CD8-positive, alpha-beta memory T cell (primary cell): ENCODE results near the gene RTTN. TPM values are rescaled to one million over a fixed set of nuclear protein-coding genes. Genes with fewer than 3 reads are reported as not detected.
A peak's percentile ranks its signal among the peaks of the same experiment; 100 is the strongest.

ENCODE experiments used
- CTCF ChIA-PET: fragments of 350-600 bp; sonication (Branson Sonifier 250); formaldehyde crosslinking; loops from one replicate; lab custom pipeline; 2021; ENCODE audit warnings: antibody characterized with exemption; lab: Charles Lee
- POLR2A ChIA-PET: fragments of 350-600 bp; sonication (Branson Sonifier 250); formaldehyde crosslinking; loops from one replicate; lab custom pipeline; 2021; ENCODE audit warnings: antibody characterized with exemption; lab: Charles Lee
- DNase-seq, 5 donors: peaks; one replicate each; pipeline versions ENCODE4 v3.0.0 to v3.0.0-alpha.2; 2020 to 2022; ENCODE audit warnings: mixed read lengths in 1 of 5
- H3K27ac ChIP-seq: one replicate; pipeline ENCODE4 v1.7.0; 2013; ENCODE audit warnings: low read depth, mild to moderate bottlenecking, low read length, moderate library complexity
- H3K27me3 ChIP-seq: 2 replicates; pipeline ENCODE4 v1.7.0; 2013; ENCODE audit warnings: low read length, mild to moderate bottlenecking; ENCODE audit not compliant: insufficient read depth, poor library complexity, severe bottlenecking
- H3K36me3 ChIP-seq: 2 replicates; pipeline ENCODE4 v1.7.0; 2013; ENCODE audit warnings: mild to moderate bottlenecking, low read length, moderate library complexity; ENCODE audit not compliant: insufficient read depth
- H3K4me1 ChIP-seq: 2 replicates; pipeline ENCODE4 v1.7.0; 2013; ENCODE audit warnings: mild to moderate bottlenecking, low read length, moderate library complexity; ENCODE audit not compliant: insufficient read depth
- H3K4me3 ChIP-seq: 2 replicates; pipeline ENCODE4 v1.7.0; 2013; ENCODE audit warnings: mild to moderate bottlenecking, low read length
- H3K9me3 ChIP-seq: 2 replicates; pipeline ENCODE4 v1.7.0; 2013; ENCODE audit warnings: mild to moderate bottlenecking, low read length
- H3K27ac Mint-ChIP-seq, 8 donors: one replicate each; pipeline ENCODE4 v1.8.0; 2020 to 2021; ENCODE audit warnings: mixed read lengths in 8 of 8, mild to moderate bottlenecking in 6 of 8, inconsistent platforms in 3 of 8, moderate library complexity in 3 of 8
- H3K27me3 Mint-ChIP-seq, 2 donors: one replicate each; pipeline ENCODE4 v1.8.0; 2020 to 2021; ENCODE audit warnings: mixed read lengths in 2 of 2, mild to moderate bottlenecking in 1 of 2, moderate library complexity in 1 of 2
- H3K36me3 Mint-ChIP-seq, 3 donors: one replicate each; pipeline ENCODE4 v1.8.0; 2020 to 2021; ENCODE audit warnings: mixed read lengths in 3 of 3, inconsistent platforms in 1 of 3, mild to moderate bottlenecking in 1 of 3
- H3K4me1 Mint-ChIP-seq, 3 donors: one replicate each; pipeline ENCODE4 v1.8.0; 2020 to 2021; ENCODE audit warnings: mixed read lengths in 3 of 3, inconsistent platforms in 1 of 3, mild to moderate bottlenecking in 1 of 3
- H3K4me3 Mint-ChIP-seq, 7 donors: one replicate each; pipeline ENCODE4 v1.8.0; 2020 to 2021; ENCODE audit warnings: mixed read lengths in 7 of 7, mild to moderate bottlenecking in 6 of 7, moderate library complexity in 4 of 7, inconsistent platforms in 2 of 7
- H3K9me3 Mint-ChIP-seq, 5 donors: one replicate each; pipeline ENCODE4 v1.8.0; 2020 to 2022; ENCODE audit warnings: mixed read lengths in 5 of 5, mild to moderate bottlenecking in 3 of 5, moderate library complexity in 2 of 5, inconsistent platforms in 1 of 5
- polyA plus RNA-seq: library from polyadenylated mRNA; unstranded; fragments of 300-500 nt; fragmentation: Illumina TruSeq; gene quantifications from one replicate; pipeline ENCODE4 v1.2.3, GENCODE V29; 2021
- total RNA-seq, 2 experiments: library from RNA; stranded (reverse); gene quantifications; one replicate each; pipeline ENCODE4 v1.2.3, GENCODE V29; 2021

RTTN gene
- total and polyA plus RNA-seq, 3 experiments from 2014 or later, result 3.2 to 26.6 (median 24.7) TPM

DNA sequence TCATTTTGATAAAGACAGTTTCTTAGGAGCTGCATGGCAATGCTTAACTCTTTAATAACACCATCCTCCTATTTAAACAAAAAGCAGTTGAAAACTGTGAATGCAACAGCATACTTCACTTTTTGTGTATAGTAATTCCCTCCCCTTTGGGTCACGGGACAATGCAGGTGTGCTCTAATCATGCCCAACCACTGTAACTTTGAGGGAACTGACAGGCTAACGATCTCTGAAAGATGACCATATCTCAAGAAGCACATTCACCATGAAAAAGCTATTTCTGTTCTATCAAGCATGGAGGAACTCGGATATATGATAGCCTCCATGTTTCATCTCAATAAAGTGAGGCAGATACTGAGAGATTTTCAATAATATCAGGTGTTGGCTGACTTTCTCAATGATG lies 176.8 kb downstream of the RTTN start:
- Mint-ChIP-seq H3K27me3 (no peaks in the 10 kb centered on the region), H3K4me1 (peaks cover 0 to 5% (median 0%) of the 10 kb centered on the region in 3 donors), H3K27ac (no peak overlapping the region), H3K4me3 (no peak overlapping the region), H3K9me3 (no peaks in the 10 kb centered on the region), H3K36me3 (peaks cover 29 to 60% (median 35%) of the 10 kb centered on the region in 3 donors)
- ChIA-PET CTCF (interaction anchor here (0.8 kb wide), 1 partner anchor 24 kb away, joined by 3 read pairs; no protein-coding TSS in a partner anchor), POLR2A (no interaction called here)
- H3K4me1 ChIP-seq, result no peaks in the 10 kb centered on the region
- no peaks in the 10 kb centered on the region for H3K27me3 ChIP-seq
- peaks cover 6% of the 10 kb centered on the region for H3K36me3 ChIP-seq
- no peak overlapping the region for H3K4me3 ChIP-seq
- no peak overlapping the region for H3K27ac ChIP-seq
- no peak for DNase-seq
- H3K9me3 ChIP-seq, result no peaks in the 10 kb centered on the region

DNA sequence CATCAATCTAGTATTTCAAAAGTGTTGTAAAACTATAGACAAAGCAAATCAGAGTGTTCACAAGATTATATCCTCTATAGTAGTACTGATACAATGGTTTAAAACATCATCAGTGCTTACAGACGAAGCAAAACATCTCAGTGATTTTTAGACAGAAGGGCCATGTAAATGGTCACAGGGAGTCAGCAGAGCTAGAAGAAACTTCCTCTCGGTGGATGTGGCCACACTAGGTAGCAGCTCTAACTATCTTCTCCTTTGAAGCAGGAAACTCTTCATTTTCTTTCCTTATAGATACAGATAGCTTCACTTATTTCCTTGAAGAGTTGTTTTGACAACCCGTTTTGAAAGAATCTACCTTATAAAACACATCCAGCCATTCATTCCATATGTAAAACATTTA lies 177.4 kb downstream of the RTTN start:
- Mint-ChIP-seq H3K27ac (no peak overlapping the region), H3K27me3 (no peaks in the 10 kb centered on the region), H3K36me3 (peaks cover 31 to 65% (median 32%) of the 10 kb centered on the region in 3 donors), H3K4me3 (no peak overlapping the region), H3K4me1 (peaks cover 0 to 5% (median 0%) of the 10 kb centered on the region in 3 donors), H3K9me3 (no peaks in the 10 kb centered on the region)
- POLR2A ChIA-PET, result no interaction called here
- DNase-seq, result no peak
- CTCF ChIA-PET, result interaction anchor here (0.8 kb wide), 1 partner anchor 25 kb away, joined by 3 read pairs; no protein-coding TSS in a partner anchor
- Histone ChIP-seq H3K4me1 (no peaks in the 10 kb centered on the region), H3K27me3 (no peaks in the 10 kb centered on the region), H3K36me3 (peaks cover 6% of the 10 kb centered on the region), H3K27ac (no peak overlapping the region), H3K4me3 (no peak overlapping the region), H3K9me3 (no peaks in the 10 kb centered on the region)

DNA sequence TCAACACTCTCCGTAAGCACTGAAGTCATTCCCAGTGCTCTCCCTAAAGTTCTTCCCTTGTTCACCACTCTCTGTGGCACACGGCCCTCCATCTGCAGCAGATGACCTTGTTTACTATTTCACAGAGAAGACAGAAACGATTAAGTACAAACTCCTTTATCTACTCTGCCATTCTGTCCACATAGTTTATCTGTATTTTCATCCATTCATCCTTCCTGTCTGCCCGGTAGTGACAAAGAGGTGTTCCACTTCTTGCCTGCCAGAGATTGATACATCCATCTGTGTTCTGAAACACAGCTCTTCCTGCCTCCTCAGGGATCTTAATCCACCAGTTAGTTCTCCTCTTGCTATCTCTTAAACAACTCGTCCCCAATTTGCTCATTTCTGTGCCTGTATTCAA lies 179.9 kb downstream of the RTTN start:
- no peak overlapping the region for H3K27ac Mint-ChIP-seq
- H3K36me3 ChIP-seq, result peaks cover 6% of the 10 kb centered on the region
- no peak overlapping the region for H3K27ac ChIP-seq
- peaks cover 36 to 71% (median 38%) of the 10 kb centered on the region in 3 donors for H3K36me3 Mint-ChIP-seq
- no peak for DNase-seq
- CTCF ChIA-PET, result no interaction called here
- H3K4me3 Mint-ChIP-seq, result no peak overlapping the region
- POLR2A ChIA-PET, result no interaction called here
- peaks cover 0 to 5% (median 0%) of the 10 kb centered on the region in 3 donors for H3K4me1 Mint-ChIP-seq
- no peaks in the 10 kb centered on the region for H3K27me3 Mint-ChIP-seq
- H3K9me3 ChIP-seq, result no peaks in the 10 kb centered on the region
- no peak overlapping the region for H3K4me3 ChIP-seq
- no peaks in the 10 kb centered on the region for H3K9me3 Mint-ChIP-seq
- no peaks in the 10 kb centered on the region for H3K4me1 ChIP-seq
- H3K27me3 ChIP-seq, result no peaks in the 10 kb centered on the region

DNA sequence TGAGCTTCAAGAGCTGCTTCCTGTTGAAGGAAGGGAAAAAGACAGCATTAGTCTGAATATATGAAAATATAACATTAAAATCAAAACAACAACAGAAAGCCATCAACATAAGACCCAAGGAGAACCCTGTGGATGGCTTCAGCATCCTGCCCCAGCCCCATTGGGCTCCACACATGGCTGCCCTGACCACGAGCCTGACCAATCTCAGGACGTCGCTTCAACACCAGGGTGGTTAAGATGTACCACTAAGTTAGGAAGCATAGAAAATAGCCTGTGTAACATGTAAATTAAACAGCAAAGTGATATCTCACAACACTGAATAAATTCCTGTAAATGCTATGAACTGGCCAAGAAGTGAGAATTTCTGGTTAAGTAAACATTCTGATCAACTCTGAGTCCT lies 180.7 kb downstream of the RTTN start:
- Mint-ChIP-seq H3K9me3 (no peaks in the 10 kb centered on the region), H3K4me1 (peaks cover 0 to 5% (median 0%) of the 10 kb centered on the region in 3 donors), H3K4me3 (no peak overlapping the region), H3K27me3 (no peaks in the 10 kb centered on the region), H3K36me3 (peaks cover 33 to 72% (median 38%) of the 10 kb centered on the region in 3 donors), H3K27ac (no peak overlapping the region)
- H3K36me3 ChIP-seq, result peaks cover 6% of the 10 kb centered on the region
- CTCF ChIA-PET, result no interaction called here
- no peaks in the 10 kb centered on the region for H3K27me3 ChIP-seq
- POLR2A ChIA-PET, result no interaction called here
- H3K27ac ChIP-seq, result no peak overlapping the region
- no peaks in the 10 kb centered on the region for H3K9me3 ChIP-seq
- H3K4me1 ChIP-seq, result no peaks in the 10 kb centered on the region
- DNase-seq, result no peak
- H3K4me3 ChIP-seq, result no peak overlapping the region

DNA sequence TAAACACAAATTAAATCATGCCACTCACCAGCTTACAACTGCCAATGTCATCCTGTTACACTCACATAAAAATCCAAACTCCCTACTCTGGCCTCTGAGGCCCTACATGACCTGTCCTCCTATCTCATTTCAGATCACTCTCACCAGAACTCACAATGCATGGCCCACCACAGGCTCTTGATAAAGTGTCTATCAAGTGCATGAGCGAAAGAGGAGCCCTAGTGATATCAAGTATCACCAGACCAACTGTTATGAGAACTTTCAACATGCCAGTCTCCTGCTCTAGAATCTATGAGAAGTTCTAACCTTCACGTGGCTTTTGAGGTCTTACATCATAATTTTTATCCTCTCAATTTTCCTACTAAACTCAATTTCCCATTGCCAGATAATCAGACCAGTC lies 181.4 kb downstream of the RTTN start:
- peak overlapping the region in 1 of 8 donors; percentile 35 for H3K27ac Mint-ChIP-seq
- CTCF ChIA-PET, result no interaction called here
- Histone ChIP-seq H3K36me3 (peaks cover 6% of the 10 kb centered on the region), H3K9me3 (no peaks in the 10 kb centered on the region), H3K27me3 (no peaks in the 10 kb centered on the region), H3K4me1 (no peaks in the 10 kb centered on the region), H3K27ac (no peak overlapping the region), H3K4me3 (no peak overlapping the region)
- no peaks in the 10 kb centered on the region for H3K4me1 Mint-ChIP-seq
- POLR2A ChIA-PET, result no interaction called here
- H3K27me3 Mint-ChIP-seq, result no peaks in the 10 kb centered on the region
- H3K4me3 Mint-ChIP-seq, result no peak overlapping the region
- DNase-seq, result no peak
- peaks cover 34 to 72% (median 38%) of the 10 kb centered on the region in 3 donors for H3K36me3 Mint-ChIP-seq
- H3K9me3 Mint-ChIP-seq, result no peaks in the 10 kb centered on the region

DNA sequence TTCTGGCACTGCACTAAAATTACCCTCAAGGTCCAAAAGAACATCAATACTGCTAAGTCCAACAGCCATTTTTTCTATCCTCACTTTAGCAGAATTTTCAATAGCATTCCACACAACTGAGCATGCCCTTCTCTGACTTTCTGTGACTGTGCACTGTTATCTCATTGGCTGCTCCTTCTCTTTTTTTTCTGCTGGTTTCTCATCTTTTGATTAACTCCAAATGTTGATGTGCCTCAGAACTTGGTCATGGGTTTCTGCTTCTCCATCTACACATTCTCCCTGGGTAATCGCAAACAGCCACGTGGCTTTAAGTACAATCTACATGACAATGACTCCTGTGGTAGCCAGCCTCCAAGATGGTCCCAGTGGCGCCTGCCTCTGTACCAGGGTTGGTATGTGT lies 182.9 kb downstream of the RTTN start:
- DNase-seq, result no peak
- H3K27ac ChIP-seq, result no peak overlapping the region
- Mint-ChIP-seq H3K4me1 (no peaks in the 10 kb centered on the region), H3K9me3 (no peaks in the 10 kb centered on the region), H3K4me3 (no peak overlapping the region), H3K27me3 (no peaks in the 10 kb centered on the region), H3K27ac (no peak overlapping the region), H3K36me3 (peaks cover 27 to 71% (median 42%) of the 10 kb centered on the region in 3 donors)
- H3K4me3 ChIP-seq, result no peak overlapping the region
- no peaks in the 10 kb centered on the region for H3K9me3 ChIP-seq
- CTCF ChIA-PET, result no interaction called here
- H3K27me3 ChIP-seq, result no peaks in the 10 kb centered on the region
- H3K4me1 ChIP-seq, result no peaks in the 10 kb centered on the region
- H3K36me3 ChIP-seq, result no peaks in the 10 kb centered on the region
- POLR2A ChIA-PET, result no interaction called here

DNA sequence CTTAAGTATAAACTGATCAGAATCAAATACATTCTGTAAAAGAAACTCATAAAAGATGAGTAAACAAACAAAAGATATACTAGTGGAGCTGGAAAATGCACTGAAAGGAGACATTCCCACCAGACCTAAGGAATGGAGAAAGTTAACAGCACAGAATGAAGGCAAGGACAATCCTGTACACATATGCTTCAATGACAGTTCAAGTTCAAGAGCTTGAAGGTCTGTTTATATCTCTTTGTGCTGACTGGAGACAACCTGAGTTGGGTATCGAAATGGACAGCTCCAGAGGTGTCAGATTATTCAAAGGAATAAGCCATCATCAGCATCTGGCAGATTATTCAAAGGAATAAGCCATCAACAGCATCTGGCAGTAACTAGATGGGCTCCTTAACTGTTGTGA lies 184.0 kb downstream of the RTTN start:
- peaks cover 30 to 75% (median 43%) of the 10 kb centered on the region in 3 donors for H3K36me3 Mint-ChIP-seq
- no peaks in the 10 kb centered on the region for H3K36me3 ChIP-seq
- ChIA-PET POLR2A (no interaction called here), CTCF (no interaction called here)
- no peak overlapping the region for H3K4me3 Mint-ChIP-seq
- no peaks in the 10 kb centered on the region for H3K4me1 ChIP-seq
- no peak overlapping the region for H3K27ac Mint-ChIP-seq
- H3K27ac ChIP-seq, result no peak overlapping the region
- no peaks in the 10 kb centered on the region for H3K27me3 Mint-ChIP-seq
- no peak for DNase-seq
- H3K27me3 ChIP-seq, result no peaks in the 10 kb centered on the region
- H3K9me3 Mint-ChIP-seq, result no peaks in the 10 kb centered on the region
- H3K9me3 ChIP-seq, result no peaks in the 10 kb centered on the region
- no peak overlapping the region for H3K4me3 ChIP-seq
- no peaks in the 10 kb centered on the region for H3K4me1 Mint-ChIP-seq

DNA sequence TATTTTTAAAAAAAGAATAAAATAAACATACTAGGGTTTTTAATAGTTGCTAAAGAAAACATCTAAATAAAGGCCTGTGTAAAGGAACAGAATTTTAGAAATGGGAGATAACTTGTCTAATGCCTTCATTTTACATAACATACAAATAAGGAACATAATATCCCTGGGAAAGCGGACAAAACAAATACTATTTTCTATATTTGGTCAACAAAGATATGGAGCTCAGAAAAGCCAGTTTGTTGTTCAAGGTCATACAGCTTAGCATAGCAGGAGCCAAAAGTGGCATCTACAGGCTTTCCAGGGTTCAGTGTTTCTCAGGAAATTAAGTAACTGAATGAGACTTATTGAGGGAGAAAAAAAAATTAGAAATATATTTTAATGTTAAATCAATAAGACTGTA lies 184.4 kb downstream of the RTTN start:
- H3K9me3 ChIP-seq, result no peaks in the 10 kb centered on the region
- H3K4me1 Mint-ChIP-seq, result no peaks in the 10 kb centered on the region
- H3K4me1 ChIP-seq, result no peaks in the 10 kb centered on the region
- no peaks in the 10 kb centered on the region for H3K9me3 Mint-ChIP-seq
- no peak overlapping the region for H3K4me3 ChIP-seq
- no peak overlapping the region for H3K27ac Mint-ChIP-seq
- H3K27me3 ChIP-seq, result no peaks in the 10 kb centered on the region
- ChIA-PET POLR2A (no interaction called here), CTCF (no interaction called here)
- H3K36me3 ChIP-seq, result no peaks in the 10 kb centered on the region
- no peak overlapping the region for H3K27ac ChIP-seq
- peaks cover 29 to 75% (median 40%) of the 10 kb centered on the region in 3 donors for H3K36me3 Mint-ChIP-seq
- H3K27me3 Mint-ChIP-seq, result no peaks in the 10 kb centered on the region
- DNase-seq, result no peak
- H3K4me3 Mint-ChIP-seq, result no peak overlapping the region
